Ammon's horn (tissue), 1 donor: ENCODE measurements around the gene SLC26A2.
A peak's percentile ranks its signal among the peaks of the same experiment; 100 is the strongest.
"Not testable (repeated sequence)": the region's sequence is repeated elsewhere in the genome, so short reads cannot be mapped to it uniquely, and the experiment has no call there.

Experiments used
- DNase-seq: peaks from one replicate; pipeline ENCODE4 v3.0.0-alpha.2; 2016; ENCODE audit warnings: low spot score

The SLC26A2 gene

GRCh38 chr5:150001660-150002486 is 41.3 kb downstream of the SLC26A2 start:
- peak; percentile 49 for DNase-seq

DNA sequence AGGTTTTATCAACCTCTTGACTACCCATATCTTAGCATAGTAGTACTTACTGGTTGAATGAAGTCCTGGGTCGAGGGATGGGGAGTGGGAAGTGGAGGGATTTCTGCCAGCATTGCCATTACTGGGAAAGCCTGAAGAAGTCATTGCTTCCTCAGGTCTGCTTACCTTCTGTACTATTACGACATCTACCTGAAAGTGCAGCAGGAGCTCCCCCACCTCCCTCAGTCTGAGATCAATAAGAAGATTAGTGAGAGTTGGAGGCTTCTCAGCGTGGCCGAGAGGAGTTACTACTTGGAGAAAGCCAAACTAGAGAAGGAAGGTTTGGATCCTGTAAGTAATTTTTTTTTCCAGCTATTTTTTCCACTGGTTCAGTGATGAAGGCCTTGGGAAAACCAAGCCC is 45.8 kb downstream of the SLC26A2 start:
- no peak for DNase-seq

DNA sequence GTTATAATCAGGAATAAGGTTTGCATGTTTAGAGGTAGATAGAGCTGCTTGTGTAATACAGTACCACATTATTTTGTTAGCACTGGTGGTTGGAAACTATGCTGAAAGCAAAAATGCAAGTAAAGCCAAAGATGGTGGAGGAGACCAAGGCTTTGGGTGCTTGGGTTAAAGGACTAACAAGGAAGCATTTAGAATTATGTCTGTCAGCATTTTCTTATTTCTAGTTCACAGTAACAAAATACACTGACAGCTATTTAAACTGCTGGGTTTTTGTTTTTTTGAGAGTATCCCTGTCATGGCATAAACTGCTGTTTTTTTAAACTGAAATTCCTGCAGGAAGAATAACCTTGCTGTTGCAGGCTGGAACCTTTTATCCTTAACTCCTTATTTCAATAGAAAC is 46.5 kb downstream of the SLC26A2 start:
- no peak for DNase-seq

- no peak for DNase-seq
These were observed 49.3 kb downstream of the SLC26A2 start for GRCh38 chr5:150009671-150010387.

DNA sequence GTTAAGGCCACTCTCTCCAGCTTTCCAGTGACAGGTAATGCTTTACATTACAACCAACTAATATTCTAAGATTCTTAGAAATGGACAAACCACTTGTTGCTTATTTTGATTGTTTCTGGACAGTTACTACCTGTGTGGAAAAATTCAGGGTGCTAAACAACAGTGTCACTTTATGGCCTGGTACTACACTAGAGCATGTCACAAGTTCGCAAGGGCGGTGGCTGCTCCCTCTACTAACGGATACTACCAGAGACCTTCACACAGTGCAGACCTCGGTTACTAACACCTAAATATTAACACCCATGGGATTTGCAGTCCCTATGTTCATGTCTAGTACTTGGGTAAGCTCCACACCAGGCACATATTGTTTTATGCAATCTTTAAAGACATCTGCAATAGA is 53.4 kb downstream of the SLC26A2 start:
- DNase-seq, result no peak

GRCh38 chr5:150014456-150014855 is 53.9 kb downstream of the SLC26A2 start:
- DNase-seq, result no peak

DNA sequence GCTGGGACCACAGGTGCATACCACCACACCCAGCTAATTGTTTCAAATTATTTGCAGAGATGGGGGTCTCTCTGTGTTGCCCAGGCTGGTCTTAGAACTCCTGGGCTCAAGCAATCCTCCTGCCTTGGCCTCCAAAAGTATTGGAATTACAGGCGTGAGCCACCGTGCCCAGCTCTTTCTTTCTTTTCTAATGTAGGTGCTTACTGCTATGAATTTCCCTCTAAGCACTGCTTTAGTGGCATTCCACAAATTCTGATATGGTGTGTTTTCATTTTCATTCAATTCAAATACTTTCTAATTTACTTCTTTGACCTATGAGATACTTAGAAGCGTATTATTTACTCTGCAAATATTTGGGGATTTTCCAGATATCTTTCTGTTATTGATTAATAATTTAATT is 54.9 kb downstream of the SLC26A2 start:
- DNase-seq, result no peak

DNA sequence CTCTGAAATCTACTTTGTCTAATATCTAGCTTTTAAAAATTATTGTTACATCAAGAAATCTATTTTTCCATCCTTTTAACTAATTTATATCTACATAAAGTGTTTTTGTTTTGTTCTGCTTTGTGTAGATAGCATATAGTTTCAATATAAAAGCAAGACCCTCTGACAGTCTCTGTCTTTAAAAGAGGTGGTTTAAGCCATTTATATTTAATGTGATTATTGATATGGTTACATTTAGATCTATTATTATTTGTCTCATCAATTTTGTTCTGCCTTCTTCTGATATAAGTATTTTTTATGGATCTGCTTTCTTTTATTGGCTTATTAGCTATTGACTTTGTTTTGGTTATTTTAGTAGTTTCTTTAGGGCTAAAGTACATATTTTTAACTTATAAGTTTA is 56.0 kb downstream of the SLC26A2 start:
- DNase-seq, result no peak

DNA sequence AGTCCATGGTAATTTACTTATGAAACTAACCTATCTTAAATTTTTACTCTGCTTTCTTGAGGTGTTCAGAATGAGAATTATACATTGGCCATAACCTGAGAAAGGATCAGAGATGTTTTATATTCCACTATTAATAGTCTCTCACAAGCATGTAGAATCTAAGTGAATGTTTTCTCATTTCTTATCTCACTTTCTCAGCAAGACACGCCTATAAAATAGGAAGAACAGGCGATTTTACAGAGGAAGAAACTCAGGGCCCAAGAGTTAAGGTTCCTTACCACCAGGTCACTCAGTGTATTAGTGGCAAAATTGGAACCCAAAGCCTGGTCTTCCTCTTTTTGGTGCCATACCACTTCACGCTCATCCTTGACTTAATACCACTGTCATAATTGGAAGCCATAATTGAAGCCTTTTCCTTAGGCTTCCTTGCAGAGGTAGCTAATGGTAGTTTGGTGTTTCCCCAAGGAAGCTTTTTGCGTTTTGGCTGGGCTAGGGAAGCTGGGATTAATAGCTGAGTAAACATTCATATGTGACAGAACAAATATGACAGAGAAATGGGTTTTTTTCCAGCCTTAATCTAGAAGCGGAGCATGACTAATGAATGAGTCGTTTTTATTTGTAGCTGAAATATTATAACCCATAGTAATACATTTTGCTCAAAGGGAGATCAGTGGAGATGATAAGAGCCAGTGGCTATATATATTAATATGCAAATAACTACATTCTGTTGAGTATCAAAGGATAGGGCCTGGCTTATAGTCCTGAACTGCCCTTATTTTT is 56.9 kb downstream of the SLC26A2 start:
- no peak for DNase-seq

DNA sequence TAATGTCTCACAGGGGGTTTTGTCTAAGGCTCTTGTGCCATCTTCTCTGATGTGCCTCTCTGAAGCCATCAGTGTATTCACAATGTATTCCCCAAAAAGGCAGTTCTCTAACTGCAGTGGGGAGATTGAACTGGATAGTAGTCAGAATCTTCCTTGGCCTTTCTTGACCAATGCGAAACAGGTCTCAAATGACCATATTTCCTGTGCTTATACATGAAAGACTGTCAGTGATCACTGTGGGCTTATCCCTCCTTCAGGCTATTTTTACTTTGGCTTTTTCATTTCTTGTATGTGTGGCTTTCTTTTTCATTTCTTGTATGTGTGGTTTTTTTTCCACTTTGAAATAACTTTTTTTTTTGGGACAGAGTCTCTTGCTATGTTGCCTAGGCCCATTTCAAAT is 59.7 kb downstream of the SLC26A2 start:
- DNase-seq, result no peak

DNA sequence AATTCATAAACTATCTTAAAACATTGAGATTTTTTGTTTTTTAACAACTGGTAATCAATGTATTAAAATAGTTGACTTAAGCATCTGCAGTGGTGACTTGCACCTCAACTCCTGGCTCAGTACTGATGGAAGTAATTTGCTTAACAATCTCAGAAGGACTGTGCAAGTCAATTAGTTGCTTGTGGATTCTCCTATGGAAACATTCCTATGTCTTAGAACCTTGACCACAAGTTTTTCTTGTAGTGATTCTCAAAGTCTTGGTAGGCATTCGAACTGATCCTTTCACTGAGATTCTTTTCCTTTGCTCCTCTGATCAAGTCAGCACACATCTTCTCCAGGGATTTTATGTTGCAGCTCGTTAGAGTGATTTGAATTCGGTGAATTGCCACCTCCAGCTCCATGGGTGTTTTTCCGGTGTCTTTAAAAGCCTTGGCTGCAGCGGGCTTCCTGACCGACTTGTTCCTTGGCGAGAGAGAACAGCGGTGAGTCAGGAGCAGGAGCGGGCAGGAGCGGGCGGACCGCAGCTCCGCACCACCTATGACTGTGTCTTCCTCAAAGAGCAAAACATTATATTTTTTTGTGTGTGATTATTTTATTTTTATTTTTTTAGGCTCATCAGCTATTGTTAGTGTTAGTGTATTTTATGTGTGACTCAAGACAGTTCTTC is 61.1 kb downstream of the SLC26A2 start:
- DNase-seq, result no peak

- no peak for DNase-seq
These were observed 61.6 kb downstream of the SLC26A2 start for GRCh38 chr5:150022158-150022531.

DNA sequence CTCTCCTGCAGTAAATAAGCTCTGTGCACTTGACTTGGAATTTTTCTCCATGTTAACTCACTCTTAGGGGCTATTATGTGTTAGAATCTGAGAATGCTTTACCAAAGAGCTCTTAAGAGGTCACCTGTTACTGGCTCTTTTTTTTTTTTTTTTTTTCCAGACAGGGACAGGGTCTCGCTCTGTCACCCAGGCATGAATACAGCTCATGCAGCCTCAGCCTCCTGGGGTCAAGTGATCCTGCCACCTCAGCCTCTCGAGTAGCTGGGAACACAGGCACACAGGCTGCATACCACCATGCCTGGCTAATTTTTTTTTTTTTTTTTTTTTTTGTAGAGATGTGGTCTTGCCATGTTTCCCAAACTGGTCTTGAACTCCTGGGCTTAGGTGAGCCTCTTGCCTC is 62.1 kb downstream of the SLC26A2 start:
- DNase-seq, result no peak

DNA sequence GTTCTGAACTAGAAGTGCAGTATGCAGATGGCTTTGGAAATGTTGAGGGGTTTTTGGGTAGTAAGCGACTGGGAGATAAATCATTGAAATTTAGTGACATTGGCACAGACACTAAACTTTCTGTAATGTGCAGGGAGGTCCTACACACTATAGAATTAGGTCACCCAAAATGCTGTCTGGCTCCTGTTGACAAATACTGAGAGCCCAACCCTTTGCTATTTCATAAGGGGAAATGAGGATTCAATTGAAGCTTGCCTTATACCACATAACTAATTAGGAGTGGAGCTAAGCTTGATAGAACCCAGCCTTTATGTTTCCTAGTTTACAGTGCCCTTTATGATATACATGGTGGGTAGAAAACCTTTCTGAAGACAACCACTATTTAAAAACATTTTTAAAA is 62.6 kb downstream of the SLC26A2 start:
- DNase-seq, result no peak

DNA sequence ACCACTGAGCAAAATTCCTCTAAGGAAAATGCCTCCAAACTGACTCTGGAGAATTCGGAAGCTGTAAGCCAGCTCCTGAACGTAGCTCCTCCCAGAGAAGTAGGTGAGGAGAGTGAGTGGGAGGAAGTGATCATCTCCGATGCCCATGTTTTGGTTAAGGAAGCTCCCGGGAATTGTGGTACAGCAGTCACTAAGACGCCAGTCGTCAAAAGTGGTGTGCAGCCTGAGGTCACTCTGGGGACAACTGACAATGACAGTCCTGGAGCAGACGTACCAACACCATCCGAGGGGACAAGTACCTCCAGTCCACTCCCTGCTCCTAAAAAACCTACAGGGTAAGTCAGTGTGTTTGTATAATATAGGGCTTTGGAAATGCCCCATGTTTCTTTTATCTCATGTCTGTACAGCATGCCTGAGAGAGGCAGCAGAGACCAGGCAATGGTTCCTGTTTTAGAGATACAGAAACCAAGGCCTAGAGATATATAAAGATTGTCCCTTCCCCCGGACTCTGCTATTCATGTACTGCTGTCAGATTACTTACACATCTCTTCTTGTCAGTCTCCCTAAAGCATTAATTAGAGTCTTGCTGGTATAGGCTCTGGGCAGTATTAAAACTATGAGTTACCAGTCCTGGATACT is 63.9 kb downstream of the SLC26A2 start:
- DNase-seq, result no peak

- no peak for DNase-seq
These were observed 66.2 kb downstream of the SLC26A2 start for GRCh38 chr5:150026682-150027172.

DNA sequence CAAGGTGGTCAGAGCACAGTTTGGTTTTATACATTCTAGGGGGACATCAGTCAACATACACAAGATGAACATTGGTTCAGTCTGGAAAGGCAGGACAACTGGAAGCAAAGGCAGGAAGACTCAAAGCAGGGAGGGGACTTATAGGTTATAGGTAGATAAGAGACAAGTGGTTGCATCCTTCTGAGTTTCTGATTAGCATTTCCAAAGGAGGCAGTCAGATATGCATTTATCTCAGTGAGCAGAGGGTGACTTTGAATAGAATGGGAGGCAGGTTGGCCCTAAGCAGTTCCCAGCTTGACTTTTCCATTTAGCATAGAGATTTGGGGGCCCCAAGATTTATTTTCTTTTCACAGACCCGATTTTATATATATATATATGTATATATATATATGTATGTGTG is 67.5 kb downstream of the SLC26A2 start:
- DNase-seq, result not testable (repeated sequence)

GRCh38 chr5:150033334-150033733 is 72.8 kb downstream of the SLC26A2 start:
- no peak for DNase-seq

- DNase-seq, result no peak
These were observed 74.1 kb downstream of the SLC26A2 start for GRCh38 chr5:150034662-150035061.

DNA sequence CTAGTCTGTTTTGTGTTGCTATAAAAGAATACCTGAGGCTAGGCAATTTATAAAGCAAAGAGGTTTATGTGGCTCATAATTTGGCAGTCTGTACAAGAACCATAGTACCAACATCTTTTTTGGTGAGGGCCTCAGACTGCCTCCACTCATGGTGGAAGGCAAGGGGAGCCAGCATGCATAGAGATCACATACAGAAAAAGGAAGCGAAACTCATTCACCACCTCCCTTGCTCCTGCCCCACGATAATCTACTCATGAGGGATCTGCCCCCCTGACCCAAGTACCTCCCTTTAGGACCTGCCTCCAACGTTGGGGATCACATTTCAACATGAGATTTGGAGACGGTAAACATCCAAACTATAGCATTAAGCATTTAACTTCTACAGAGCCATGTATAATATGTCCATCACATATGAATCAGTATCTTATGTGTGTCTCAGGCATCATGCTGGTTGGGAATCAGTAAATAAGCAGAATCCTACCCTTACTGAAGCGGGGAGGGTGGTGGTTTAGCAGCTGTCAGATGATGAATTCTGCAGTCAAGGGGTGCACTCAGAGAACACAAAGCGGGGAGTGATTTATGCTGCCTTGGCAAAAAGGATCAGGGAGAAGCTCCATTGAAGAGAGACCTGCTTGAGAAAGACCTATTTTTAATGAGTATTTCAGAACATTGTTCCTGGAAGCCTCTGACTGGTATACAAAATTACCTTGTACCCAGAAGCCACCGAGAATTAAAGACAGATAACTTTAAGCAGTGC is 74.8 kb downstream of the SLC26A2 start:
- DNase-seq, result no peak

- no peak for DNase-seq
These were observed 76.0 kb downstream of the SLC26A2 start for GRCh38 chr5:150036513-150036912.
